Prostate gland (tissue), 2 donors: ENCODE data around the gene SENP2.

ENCODE experiments used
- POLR2A ChIP-seq: fragments of 450-650 bp; IDR thresholded peaks from one replicate; pipeline ENCODE4 v1.6.1; 2016; ENCODE audit warnings: antibody characterized with exemption, mild to moderate bottlenecking
- POLR2AphosphoS5 ChIP-seq: sonication (generic); formaldehyde crosslinking; IDR thresholded peaks from one replicate; pipeline ENCODE4 v1.6.1; 2017; ENCODE audit warnings: antibody characterized with exemption
- TF ChIP-seq, protein P1 (sequence below), 4 experiments: fragments of 200-600 bp in 2 of 4; fragments of 450-650 bp in 2 of 4; sonication (generic) in 2 of 4; IDR thresholded peaks; 1 replicate in 3 of 4; 2 replicates in 1 of 4; pipeline ENCODE4 v1.5.1; 2016 to 2019; ENCODE audit warnings: antibody characterized with exemption in 4 of 4, mild to moderate bottlenecking in 2 of 4, moderate library complexity in 2 of 4

DNA sequence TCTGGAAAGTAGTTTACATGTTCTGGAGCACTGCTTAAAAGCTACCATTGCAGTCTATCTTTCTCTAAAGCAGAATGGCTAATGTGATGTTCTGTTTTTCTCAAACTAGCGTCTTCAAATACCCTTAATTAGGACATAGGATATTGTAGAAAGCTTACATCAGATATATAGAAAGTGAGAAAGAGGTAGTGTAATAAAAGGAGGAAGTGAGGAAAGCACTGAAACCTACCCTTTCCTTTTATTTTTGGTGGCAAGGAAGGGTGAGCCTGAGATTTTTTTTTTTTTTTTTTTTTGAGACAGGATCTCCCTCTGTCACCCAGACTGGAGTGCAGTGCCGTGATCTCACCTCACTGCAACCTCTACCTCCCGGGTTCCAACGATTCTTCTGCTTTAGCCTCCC lies 9.4 kb downstream of the SENP2 start:
- TF ChIP-seq POLR2A (no peak), POLR2AphosphoS5 (no peak)
- TF ChIP-seq, protein P1, sequence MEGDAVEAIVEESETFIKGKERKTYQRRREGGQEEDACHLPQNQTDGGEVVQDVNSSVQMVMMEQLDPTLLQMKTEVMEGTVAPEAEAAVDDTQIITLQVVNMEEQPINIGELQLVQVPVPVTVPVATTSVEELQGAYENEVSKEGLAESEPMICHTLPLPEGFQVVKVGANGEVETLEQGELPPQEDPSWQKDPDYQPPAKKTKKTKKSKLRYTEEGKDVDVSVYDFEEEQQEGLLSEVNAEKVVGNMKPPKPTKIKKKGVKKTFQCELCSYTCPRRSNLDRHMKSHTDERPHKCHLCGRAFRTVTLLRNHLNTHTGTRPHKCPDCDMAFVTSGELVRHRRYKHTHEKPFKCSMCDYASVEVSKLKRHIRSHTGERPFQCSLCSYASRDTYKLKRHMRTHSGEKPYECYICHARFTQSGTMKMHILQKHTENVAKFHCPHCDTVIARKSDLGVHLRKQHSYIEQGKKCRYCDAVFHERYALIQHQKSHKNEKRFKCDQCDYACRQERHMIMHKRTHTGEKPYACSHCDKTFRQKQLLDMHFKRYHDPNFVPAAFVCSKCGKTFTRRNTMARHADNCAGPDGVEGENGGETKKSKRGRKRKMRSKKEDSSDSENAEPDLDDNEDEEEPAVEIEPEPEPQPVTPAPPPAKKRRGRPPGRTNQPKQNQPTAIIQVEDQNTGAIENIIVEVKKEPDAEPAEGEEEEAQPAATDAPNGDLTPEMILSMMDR (IDR thresholded peaks at IDR 0.05): no peak
